Measurements from ENCODE around the gene NUTF2. TPM values are rescaled to one million over a fixed set of nuclear protein-coding genes. Genes with fewer than 3 reads are reported as not detected.

Gene NUTF2
- total RNA-seq, 1 experiment from 2014 or later, result 145 TPM

- TF ChIP-seq ZNF274 (IDR thresholded peaks at IDR 0.05; ENCODE audit: low read depth, low read length) (no peak), EZH2 (IDR thresholded peaks at IDR 0.05) (no peak), POLR2AphosphoS5 (IDR thresholded peaks at IDR 0.05; ENCODE audit: low read depth, low read length) (no peak), ZFX (IDR thresholded peaks at IDR 0.05) (no peak)
Observed at GRCh38 chr16:67853670-67854069, 6.9 kb downstream of the NUTF2 start (continued).

GRCh38 chr16:67855789-67856188, 9.1 kb downstream of the NUTF2 start:
- H3K9me2 ChIP-seq (ENCODE audit: insufficient read depth), result no peaks in the 10 kb centered on the region
- no peak overlapping the region for H2AFZ ChIP-seq (ENCODE audit: low read depth, low read length, poor library complexity, severe bottlenecking)
- H4K20me1 ChIP-seq (ENCODE audit: insufficient read depth), result peaks cover 7% of the 10 kb centered on the region; the same call in 1 of the 2 replicates
- H3K4me3 ChIP-seq (replicated peaks in 1 of 2; ENCODE audit: low read depth in 1 of 2, low read length in 2 of 2), result no peak overlapping the region
- H3K4me2 ChIP-seq (ENCODE audit: low read length), result no peak overlapping the region
- ChIA-PET POLR2A (interaction anchor here (0.7 kb wide), 1 partner anchor 166 kb away, joined by 4 read pairs; no protein-coding TSS in a partner anchor), RAD21 (ENCODE audit: low non-redundant PET in 1 of 2, low total read pairs in 2 of 2, uncharacterized antibody in 2 of 2, unreplicated experiment in 2 of 2) (no interaction called here), CTCF (no interaction called here)
- no peaks in the 10 kb centered on the region for H3K27me3 ChIP-seq (ENCODE audit: insufficient read depth, low read length)
- no TSS peak for BruUV-seq (replicated peaks)
- H3K36me3 ChIP-seq (ENCODE audit: control insufficient read depth in 1 of 2, insufficient read depth in 2 of 2, low read length in 2 of 2), result peaks cover 0 to 11% of the 10 kb centered on the region in 2 experiments; a peak in 1 of 4 replicates
- ATAC-seq, result no peak
- no peak overlapping the region for H3K27ac ChIP-seq (ENCODE audit: low read depth, low read length)
- intact Hi-C loops (cut with micrococcal nuclease), result no loop called here
- no peak for DNase-seq (ENCODE audit: low read depth, low spot score)
- H3K9me3 ChIP-seq (ENCODE audit: control insufficient read depth in 1 of 2, insufficient read depth in 1 of 2, low read depth in 1 of 2, low read length in 2 of 2), result no peaks in the 10 kb centered on the region
- TF ChIP-seq, protein P1, sequence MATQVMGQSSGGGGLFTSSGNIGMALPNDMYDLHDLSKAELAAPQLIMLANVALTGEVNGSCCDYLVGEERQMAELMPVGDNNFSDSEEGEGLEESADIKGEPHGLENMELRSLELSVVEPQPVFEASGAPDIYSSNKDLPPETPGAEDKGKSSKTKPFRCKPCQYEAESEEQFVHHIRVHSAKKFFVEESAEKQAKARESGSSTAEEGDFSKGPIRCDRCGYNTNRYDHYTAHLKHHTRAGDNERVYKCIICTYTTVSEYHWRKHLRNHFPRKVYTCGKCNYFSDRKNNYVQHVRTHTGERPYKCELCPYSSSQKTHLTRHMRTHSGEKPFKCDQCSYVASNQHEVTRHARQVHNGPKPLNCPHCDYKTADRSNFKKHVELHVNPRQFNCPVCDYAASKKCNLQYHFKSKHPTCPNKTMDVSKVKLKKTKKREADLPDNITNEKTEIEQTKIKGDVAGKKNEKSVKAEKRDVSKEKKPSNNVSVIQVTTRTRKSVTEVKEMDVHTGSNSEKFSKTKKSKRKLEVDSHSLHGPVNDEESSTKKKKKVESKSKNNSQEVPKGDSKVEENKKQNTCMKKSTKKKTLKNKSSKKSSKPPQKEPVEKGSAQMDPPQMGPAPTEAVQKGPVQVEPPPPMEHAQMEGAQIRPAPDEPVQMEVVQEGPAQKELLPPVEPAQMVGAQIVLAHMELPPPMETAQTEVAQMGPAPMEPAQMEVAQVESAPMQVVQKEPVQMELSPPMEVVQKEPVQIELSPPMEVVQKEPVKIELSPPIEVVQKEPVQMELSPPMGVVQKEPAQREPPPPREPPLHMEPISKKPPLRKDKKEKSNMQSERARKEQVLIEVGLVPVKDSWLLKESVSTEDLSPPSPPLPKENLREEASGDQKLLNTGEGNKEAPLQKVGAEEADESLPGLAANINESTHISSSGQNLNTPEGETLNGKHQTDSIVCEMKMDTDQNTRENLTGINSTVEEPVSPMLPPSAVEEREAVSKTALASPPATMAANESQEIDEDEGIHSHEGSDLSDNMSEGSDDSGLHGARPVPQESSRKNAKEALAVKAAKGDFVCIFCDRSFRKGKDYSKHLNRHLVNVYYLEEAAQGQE (IDR thresholded peaks at IDR 0.05; ENCODE audit: low read depth), result no peak
- TF ChIP-seq RAD21 (IDR thresholded peaks at IDR 0.05; ENCODE audit: low read depth), result no peak
- TF ChIP-seq YY1 (IDR thresholded peaks at IDR 0.05; ENCODE audit: extremely low read depth, insufficient replicate concordance, low read depth, low read length), result no peak
- TF ChIP-seq POLR2AphosphoS5 (IDR thresholded peaks at IDR 0.05; ENCODE audit: low read depth, low read length), result no peak
- TF ChIP-seq SIN3A (IDR thresholded peaks at IDR 0.05; ENCODE audit: low read depth), result no peak
- no peak for TF ChIP-seq EZH2 (IDR thresholded peaks at IDR 0.05)
- TF ChIP-seq, protein P2, sequence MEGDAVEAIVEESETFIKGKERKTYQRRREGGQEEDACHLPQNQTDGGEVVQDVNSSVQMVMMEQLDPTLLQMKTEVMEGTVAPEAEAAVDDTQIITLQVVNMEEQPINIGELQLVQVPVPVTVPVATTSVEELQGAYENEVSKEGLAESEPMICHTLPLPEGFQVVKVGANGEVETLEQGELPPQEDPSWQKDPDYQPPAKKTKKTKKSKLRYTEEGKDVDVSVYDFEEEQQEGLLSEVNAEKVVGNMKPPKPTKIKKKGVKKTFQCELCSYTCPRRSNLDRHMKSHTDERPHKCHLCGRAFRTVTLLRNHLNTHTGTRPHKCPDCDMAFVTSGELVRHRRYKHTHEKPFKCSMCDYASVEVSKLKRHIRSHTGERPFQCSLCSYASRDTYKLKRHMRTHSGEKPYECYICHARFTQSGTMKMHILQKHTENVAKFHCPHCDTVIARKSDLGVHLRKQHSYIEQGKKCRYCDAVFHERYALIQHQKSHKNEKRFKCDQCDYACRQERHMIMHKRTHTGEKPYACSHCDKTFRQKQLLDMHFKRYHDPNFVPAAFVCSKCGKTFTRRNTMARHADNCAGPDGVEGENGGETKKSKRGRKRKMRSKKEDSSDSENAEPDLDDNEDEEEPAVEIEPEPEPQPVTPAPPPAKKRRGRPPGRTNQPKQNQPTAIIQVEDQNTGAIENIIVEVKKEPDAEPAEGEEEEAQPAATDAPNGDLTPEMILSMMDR (IDR thresholded peaks at IDR 0.05 in 2 of 3, conservative IDR thresholded peaks at IDR 0.05 in 1 of 3; ENCODE audit: borderline replicate concordance in 1 of 3, insufficient read depth in 1 of 3, low read depth in 2 of 3, low read length in 2 of 3), result no peak
- TF ChIP-seq EGR1 (IDR thresholded peaks at IDR 0.05; ENCODE audit: low read depth), result no peak
- no peak for TF ChIP-seq TCF7L2 (IDR thresholded peaks at IDR 0.05; ENCODE audit: borderline replicate concordance, extremely low read depth, insufficient read depth, insufficient read length)
- H3K9ac ChIP-seq (ENCODE audit: low read length), result no peak overlapping the region
- peaks cover 96% of the 10 kb centered on the region for H3K79me2 ChIP-seq (ENCODE audit: insufficient read depth, low read length)
- peaks cover 13 to 35% of the 10 kb centered on the region in 2 experiments; a peak in 3 of 4 replicates for H3K4me1 ChIP-seq (ENCODE audit: control insufficient read depth in 1 of 2, insufficient read depth in 2 of 2, low read length in 2 of 2)
